Colonic mucosa (tissue), 4 donors: ENCODE results near the gene TPP1. TPM values are rescaled to one million over a fixed set of nuclear protein-coding genes. Genes with fewer than 3 reads are reported as not detected.

ENCODE experiments used
- DNase-seq: peaks from one replicate; pipeline ENCODE4 v3.0.0-alpha.2; 2020
- H3K27ac ChIP-seq: fragments of 200-600 bp; one replicate; pipeline ENCODE4 v1.8.0; 2021
- H3K27me3 ChIP-seq: fragments of 200-600 bp; one replicate; pipeline ENCODE4 v1.8.0; 2021
- H3K36me3 ChIP-seq: fragments of 200-600 bp; one replicate; pipeline ENCODE4 v1.8.0; 2021
- H3K4me1 ChIP-seq: fragments of 200-600 bp; one replicate; pipeline ENCODE4 v1.8.0; 2021; ENCODE audit warnings: mild to moderate bottlenecking
- H3K4me3 ChIP-seq: fragments of 200-600 bp; one replicate; pipeline ENCODE4 v1.8.0; 2021
- H3K9ac ChIP-seq, 2 donors: one replicate each; pipeline ENCODE4 v1.7.0; 2013; ENCODE audit warnings: control low read depth in 2 of 2, low read depth in 2 of 2, low read length in 2 of 2
- H3K9me3 ChIP-seq: fragments of 200-600 bp; one replicate; pipeline ENCODE4 v1.8.0; 2021
- intact Hi-C: fragments of 100-400 bp; cut with DNase I; formaldehyde crosslinking; loops from one replicate; pipeline ENCODE4 v1.14.1; 2022
- total RNA-seq, 2 donors: library from RNA; stranded (reverse); fragmentation: NEBNext Ultra II Directional in 1 of 2; extraction: Animal tissue kit (Norgen Biotek cat#: 25700) in 1 of 2; gene quantifications; one replicate each; pipeline ENCODE4 v1.2.1, GENCODE V29; 2021
- TF ChIP-seq, protein P1 (sequence below): fragments of 200-600 bp; IDR thresholded peaks from one replicate; pipeline ENCODE4 v1.8.0; 2022; ENCODE audit warnings: antibody characterized with exemption, mild to moderate bottlenecking
- donor health status: healthy.
- donor health status: DM: no; HTN: no; CAD: no.
- donor health status: DM: no; HTN: no; CAD: no.

The TPP1 gene
- total RNA-seq, 2 donors from 2014 or later = 83.4 to 123 TPM

DNA sequence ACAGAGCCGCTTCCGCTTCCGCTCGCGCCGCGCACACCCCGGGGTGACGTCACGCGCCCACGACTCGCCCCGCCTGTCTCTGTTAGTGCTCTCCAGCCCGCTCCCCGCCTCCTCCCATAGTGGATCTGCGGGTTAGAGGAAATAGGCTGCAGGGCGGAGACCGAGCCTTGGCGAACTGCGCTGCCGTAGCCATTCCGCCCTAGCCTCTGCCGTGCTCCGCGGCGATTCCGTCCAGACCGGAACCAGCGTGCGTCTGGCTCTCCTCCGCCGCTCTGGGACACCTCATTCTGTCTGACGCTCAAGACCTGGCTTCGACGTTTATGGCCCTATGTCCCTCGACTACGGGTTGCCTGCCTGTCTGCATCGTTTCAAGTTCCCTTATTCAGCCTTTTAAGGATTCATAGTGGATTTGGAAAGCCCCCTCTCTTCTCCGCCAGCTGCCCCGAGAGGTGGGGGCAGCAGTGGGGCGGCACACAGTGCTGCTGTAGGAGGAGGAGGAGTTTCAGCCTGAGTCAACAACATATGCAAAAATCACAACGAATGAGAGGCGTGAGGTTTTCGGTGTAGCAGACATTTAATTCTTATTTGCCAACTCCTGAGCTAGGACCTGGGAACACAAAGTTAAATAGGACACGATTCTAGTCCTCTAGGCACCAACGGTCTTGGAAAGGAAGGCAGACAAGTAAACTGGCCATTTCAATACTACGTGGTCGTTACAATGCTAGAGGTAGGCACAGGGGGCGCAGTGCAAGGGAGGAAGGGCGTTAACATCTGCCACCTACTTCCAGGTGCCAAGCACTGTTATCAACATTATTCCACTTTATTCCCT is 6.8 kb downstream of the TPP1 start, which contains the start of gene TAF10:
TAF10 (minus strand) TSS at position 4 of the 829 bp plus-strand sequence. CDS start 27 bp downstream, outside the sequence.
- intact Hi-C loops = no loop called here
- H3K36me3 ChIP-seq = peaks cover 23% of the 10 kb centered on the region
- H3K27me3 ChIP-seq = no peaks in the 10 kb centered on the region
- peak; percentile 98 for DNase-seq
- TF ChIP-seq, protein P1, sequence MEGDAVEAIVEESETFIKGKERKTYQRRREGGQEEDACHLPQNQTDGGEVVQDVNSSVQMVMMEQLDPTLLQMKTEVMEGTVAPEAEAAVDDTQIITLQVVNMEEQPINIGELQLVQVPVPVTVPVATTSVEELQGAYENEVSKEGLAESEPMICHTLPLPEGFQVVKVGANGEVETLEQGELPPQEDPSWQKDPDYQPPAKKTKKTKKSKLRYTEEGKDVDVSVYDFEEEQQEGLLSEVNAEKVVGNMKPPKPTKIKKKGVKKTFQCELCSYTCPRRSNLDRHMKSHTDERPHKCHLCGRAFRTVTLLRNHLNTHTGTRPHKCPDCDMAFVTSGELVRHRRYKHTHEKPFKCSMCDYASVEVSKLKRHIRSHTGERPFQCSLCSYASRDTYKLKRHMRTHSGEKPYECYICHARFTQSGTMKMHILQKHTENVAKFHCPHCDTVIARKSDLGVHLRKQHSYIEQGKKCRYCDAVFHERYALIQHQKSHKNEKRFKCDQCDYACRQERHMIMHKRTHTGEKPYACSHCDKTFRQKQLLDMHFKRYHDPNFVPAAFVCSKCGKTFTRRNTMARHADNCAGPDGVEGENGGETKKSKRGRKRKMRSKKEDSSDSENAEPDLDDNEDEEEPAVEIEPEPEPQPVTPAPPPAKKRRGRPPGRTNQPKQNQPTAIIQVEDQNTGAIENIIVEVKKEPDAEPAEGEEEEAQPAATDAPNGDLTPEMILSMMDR = peak; percentile 50
- peak within 1 kb of the TSS; percentile 76 for H3K4me3 ChIP-seq
- peaks cover 10% of the 10 kb centered on the region for H3K4me1 ChIP-seq
- peak within 1 kb of the TSS; percentile 100 for H3K27ac ChIP-seq
- H3K9ac ChIP-seq = peak within 1 kb of the TSS; percentile 91 to 97
- H3K9me3 ChIP-seq = no peaks in the 10 kb centered on the region

DNA sequence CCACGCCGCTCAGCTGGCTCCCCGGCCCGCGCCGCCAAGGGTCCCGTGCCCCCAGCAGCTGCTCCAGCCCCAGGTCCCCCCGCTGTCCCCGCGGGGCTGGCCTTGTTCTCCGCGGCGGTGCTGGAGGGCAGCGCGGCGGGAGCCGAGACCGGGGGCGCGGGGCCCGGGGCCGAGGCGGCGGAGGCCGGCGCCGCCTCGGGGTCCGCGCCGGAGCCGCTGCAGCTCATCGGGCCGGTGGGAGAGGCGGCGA is 7.3 kb downstream of the TPP1 start:
- peaks cover 14% of the 10 kb centered on the region for H3K4me1 ChIP-seq
- H3K9me3 ChIP-seq = no peaks in the 10 kb centered on the region
- no peak for DNase-seq
- intact Hi-C loops = no loop called here
- H3K9ac ChIP-seq = peak overlapping the region; percentile 86 to 97
- peak overlapping the region; percentile 100 for H3K27ac ChIP-seq
- H3K27me3 ChIP-seq = no peaks in the 10 kb centered on the region
- H3K4me3 ChIP-seq = peak overlapping the region; percentile 76
- TF ChIP-seq, protein P1 = no peak
- H3K36me3 ChIP-seq = peaks cover 23% of the 10 kb centered on the region

DNA sequence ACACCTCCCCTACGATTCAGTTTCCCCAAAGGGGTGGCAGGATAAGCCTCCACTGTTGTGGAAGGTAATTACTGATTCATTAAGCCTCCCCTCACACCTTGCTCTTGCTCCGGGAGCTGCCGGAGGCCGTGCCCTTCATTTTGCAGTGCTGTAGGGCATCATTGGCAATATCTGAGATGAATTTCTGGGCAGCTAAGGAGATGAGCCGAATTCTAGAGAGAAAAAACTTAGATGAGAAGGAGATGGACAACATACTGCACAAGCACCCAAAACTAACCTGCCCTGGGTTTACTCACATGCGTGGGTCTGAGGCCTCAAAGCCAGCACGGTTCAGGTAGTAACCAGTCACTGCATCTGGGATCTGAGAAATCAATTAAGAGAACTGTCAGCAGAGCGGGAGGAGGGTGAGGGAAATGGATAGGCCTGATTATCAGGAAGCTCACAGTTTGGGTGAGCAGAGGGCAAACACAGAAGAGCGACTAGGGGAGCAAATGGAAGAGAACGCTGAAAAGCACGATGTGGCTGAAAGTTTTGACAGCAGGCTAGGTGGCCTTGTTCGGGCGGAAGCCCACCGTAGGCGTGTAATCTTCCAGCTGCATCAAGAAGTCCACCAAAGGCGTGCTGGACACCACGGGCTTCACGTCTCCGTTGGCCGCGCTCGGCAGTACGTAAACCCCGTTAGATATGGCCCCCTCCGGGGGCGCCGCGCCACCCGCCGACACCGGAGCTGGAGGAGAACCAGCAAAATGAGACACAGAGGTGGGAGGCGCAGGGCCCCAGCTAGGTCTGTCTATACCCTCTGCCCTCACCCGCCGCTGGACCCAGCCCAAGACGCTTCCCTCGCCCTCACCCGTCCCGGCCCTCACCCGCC is 7.9 kb downstream of the TPP1 start:
- Histone ChIP-seq H3K4me1 (peaks cover 17% of the 10 kb centered on the region), H3K27me3 (no peaks in the 10 kb centered on the region), H3K9ac (peak overlapping the region; percentile 86 to 97), H3K4me3 (peak overlapping the region; percentile 76), H3K27ac (peak overlapping the region; percentile 100), H3K36me3 (peaks cover 23% of the 10 kb centered on the region), H3K9me3 (no peaks in the 10 kb centered on the region)
- intact Hi-C loops = no loop called here
- TF ChIP-seq, protein P1 = no peak
- peak; percentile 47 for DNase-seq

DNA sequence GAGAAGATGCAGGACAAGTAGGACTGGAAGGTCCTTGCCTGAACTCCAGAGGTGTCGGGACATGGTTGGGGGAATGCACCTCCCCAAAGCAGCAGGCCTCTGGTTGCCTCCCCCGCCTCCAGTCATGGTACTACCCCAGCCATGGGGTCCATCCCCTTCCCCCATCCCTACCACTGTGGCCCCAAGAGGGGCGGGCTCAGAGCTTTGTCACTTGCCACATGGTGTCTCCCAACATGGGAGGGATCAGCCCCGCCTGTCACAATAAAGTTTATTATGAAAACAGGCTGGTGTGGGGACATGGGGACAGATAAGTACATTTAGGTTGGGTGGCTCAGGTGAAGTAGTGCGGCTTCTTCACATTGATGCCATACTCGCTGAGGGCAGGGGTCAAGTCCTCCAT is 8.6 kb downstream of the TPP1 start:
- H3K36me3 ChIP-seq = peaks cover 23% of the 10 kb centered on the region
- H3K4me3 ChIP-seq = peak overlapping the region; percentile 76
- peak; percentile 19 for DNase-seq
- H3K27me3 ChIP-seq = no peaks in the 10 kb centered on the region
- no peak overlapping the region for H3K9ac ChIP-seq
- no peak overlapping the region for H3K27ac ChIP-seq
- TF ChIP-seq, protein P1 = no peak
- no peaks in the 10 kb centered on the region for H3K9me3 ChIP-seq
- intact Hi-C loops = no loop called here
- H3K4me1 ChIP-seq = peaks cover 20% of the 10 kb centered on the region

DNA sequence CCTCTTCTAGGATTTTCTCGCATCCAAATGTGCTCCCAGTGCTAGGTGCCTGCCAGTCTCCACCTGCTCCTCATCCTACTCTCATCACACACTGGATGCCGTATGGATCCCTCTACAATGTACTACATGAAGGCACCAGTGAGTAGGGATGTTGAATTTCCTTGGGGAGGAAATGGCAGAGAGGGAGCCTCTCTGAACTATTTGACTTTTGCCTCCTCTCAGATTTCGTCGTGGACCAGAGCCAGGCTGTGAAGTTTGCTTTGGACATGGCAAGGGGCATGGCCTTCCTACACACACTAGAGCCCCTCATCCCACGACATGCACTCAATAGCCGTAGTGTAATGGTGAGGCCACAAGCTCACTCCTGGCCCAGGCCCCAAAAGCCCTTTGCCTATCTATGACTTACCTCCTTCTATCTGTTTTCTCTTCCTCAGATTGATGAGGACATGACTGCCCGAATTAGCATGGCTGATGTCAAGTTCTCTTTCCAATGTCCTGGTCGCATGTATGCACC is 9.7 kb downstream of the TPP1 start:
- Histone ChIP-seq H3K27ac (no peak overlapping the region), H3K4me1 (peaks cover 20% of the 10 kb centered on the region), H3K36me3 (peaks cover 23% of the 10 kb centered on the region), H3K9me3 (no peaks in the 10 kb centered on the region), H3K9ac (no peak overlapping the region), H3K27me3 (no peaks in the 10 kb centered on the region), H3K4me3 (no peak overlapping the region)
- TF ChIP-seq, protein P1 = no peak
- peak; percentile 15 for DNase-seq
- intact Hi-C loops = loop anchor here (10.0 kb wide), 1 partner anchor 135 kb away; the partner anchor contains the start of gene TRIM3
